Left renal pelvis (tissue), 4 donors: ENCODE measurements around the gene LAX1. TPM values are rescaled to one million over a fixed set of nuclear protein-coding genes. Genes with fewer than 3 reads are reported as not detected.
"Not testable (repeated sequence)": the region's sequence is repeated elsewhere in the genome, so short reads cannot be mapped to it uniquely, and the experiment has no call there.

ENCODE experiments used
- DNase-seq, 4 donors: peaks; one replicate each; pipeline ENCODE4 v3.0.0-alpha.2; 2013; ENCODE audit warnings: low read depth in 4 of 4, low spot score in 3 of 4
- polyA plus RNA-seq, 4 donors: library from polyadenylated mRNA; unstranded; fragments of 120-200 nt; gene quantifications; one replicate each; pipeline ENCODE4 v1.2.1, GENCODE V29; 2013; ENCODE audit not compliant: insufficient read length in 4 of 4

LAX1 gene
- polyA plus RNA-seq = under 1 TPM; 0.10 to 0.32 (median 0.12) TPM

- DNase-seq = no peak
Observed at GRCh38 chr1:203765029-203765837, at the start of gene LAX1. LAX1 (plus strand) TSS chr1:203765183; CDS start chr1:203765566, 383 bp downstream.

DNA sequence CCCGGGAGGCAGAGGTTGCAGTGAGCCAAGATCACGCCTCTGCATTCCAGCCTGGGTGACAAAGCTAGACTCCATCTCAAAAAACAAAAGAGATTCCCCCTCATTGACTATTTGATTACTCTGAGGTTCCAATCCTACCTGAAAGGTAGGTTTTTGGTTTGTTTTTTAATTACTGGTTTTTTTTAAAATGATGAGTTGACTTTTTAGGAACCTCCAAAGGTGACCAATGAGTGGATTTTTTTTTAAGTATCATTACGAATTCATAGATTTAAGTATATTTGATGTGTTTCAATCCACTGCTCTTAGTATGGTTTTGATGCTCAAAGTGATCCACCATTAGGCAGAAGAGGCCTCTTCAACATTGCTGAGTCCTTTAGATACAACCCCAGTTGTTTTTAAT, 47.9 kb upstream of the LAX1 start:
- no peak for DNase-seq

- peak in 1 of 4 donors; percentile 9 for DNase-seq
Observed at GRCh38 chr1:203720242-203720641, 44.7 kb upstream of the LAX1 start.

DNA sequence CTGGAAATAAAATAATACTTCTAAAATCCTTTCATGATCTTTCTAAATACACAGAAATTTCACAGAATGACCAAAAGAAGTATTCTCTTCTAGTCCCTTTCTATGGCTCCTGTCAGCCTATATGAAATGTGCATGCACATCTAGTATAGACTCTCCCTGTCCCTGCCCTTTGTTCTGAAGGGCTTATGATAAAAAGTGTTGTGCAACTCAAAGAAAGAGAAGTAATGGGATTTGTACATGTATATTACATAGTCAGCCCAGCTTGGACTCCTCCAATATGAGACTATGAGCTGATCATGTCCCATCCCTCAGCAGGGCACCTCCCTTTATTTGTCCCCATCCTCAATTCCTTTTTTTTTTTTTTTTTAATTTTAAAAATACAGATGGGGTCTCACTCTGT, 42.1 kb upstream of the LAX1 start:
- DNase-seq = no peak

- DNase-seq = no peak
Observed at GRCh38 chr1:203726417-203726867, 38.5 kb upstream of the LAX1 start.

DNA sequence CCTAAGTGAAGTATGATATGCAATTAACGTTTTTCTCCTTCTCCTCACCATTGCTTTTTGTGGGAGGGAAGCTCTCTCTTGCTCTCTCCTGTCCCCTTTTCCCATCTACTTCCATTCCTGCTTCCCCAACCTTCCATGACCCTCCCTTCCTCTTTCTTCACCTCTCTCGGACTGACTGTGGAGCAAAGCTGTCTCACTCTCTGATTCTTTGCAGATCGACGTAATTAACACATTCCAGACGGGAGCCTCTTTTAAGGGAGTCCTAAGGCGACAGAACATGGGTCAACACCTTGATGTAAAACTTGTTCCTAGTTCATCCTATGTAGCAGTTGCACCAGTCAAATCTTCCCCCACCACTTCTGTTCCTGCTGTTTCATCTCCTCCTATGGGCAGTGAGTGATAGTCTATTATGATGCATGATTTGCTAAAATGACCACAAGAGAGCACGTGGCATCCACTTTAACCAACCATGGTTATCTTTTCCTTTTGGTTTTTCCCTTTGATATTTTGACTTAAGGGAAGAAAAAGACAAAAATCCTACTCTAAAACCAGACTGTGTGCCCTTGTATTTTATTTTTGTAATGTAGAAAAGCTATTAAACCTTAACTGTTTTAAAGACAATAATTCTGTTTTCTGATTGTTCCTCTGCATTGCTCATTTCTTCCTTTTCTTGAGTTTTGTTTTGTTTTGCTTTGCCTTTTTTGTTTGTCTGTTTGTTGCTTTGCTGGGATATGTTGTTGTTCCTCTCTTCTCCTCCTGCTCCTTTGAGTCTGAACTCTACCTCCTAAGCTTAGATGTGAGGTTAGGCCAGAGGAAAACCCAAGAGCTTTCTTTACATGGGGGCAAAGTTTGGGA, 31.7 kb upstream of the LAX1 start:
- DNase-seq = no peak

DNA sequence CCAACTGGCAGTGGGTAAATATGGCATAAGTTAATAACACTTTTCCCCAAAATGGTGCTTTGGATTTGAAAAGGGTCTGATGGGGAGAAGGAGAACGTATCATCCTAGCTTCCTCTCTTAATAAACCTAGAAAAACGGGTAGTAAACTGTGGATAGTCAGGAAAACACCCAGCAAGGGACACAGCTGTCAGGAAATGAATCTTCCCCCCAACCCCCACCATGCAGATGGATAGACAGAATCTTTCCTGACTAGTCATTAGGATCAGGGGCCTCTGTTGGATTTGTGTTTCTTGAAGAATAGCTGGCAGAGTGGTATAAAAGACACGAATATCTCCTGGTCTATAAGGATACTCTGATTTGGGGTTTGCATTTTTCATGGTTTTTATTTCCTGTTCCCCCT, 22.5 kb upstream of the LAX1 start:
- DNase-seq = no peak

GRCh38 chr1:203743091-203743571, 21.9 kb upstream of the LAX1 start:
- DNase-seq = no peak

- DNase-seq = no peak
Observed at GRCh38 chr1:203744075-203744972, 20.7 kb upstream of the LAX1 start.

DNA sequence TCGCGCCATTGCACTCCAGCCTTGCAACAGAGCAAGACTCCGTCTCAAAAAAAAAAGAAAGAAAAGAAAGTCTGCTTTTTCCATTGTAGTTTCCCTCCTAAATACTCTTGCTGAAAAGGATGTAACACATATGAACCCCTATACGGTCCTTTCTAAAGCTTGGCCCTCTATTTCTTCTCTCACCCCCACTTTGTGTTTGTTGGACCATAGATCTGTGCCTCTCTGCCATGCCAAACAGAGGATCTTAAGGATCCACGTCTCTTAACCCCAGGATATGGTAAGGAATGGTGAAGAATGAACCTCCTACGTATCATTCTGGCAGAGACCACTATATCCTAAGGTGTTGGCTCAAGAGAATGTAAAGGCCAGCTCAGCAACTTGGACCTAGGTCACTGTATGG, 18.7 kb upstream of the LAX1 start:
- no peak for DNase-seq

DNA sequence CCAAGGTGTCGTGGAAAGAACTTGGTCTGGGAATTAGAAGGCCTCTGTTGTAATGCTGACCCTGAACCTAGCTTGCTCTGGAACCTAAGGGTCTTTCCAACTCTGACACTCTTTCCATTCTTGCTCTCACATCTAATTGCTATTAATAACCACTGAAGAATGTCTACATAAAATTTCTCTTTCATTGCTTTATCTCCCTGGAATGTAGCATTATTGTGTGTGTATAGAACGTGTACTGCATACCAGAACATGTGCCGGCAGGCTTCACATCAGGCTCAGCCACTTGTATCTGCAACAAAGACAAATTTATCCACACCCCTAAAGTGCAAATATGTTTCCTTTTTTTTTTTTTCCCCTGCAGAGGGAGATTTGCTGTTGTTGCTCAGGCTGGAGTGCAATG, 13.9 kb upstream of the LAX1 start:
- DNase-seq = no peak

DNA sequence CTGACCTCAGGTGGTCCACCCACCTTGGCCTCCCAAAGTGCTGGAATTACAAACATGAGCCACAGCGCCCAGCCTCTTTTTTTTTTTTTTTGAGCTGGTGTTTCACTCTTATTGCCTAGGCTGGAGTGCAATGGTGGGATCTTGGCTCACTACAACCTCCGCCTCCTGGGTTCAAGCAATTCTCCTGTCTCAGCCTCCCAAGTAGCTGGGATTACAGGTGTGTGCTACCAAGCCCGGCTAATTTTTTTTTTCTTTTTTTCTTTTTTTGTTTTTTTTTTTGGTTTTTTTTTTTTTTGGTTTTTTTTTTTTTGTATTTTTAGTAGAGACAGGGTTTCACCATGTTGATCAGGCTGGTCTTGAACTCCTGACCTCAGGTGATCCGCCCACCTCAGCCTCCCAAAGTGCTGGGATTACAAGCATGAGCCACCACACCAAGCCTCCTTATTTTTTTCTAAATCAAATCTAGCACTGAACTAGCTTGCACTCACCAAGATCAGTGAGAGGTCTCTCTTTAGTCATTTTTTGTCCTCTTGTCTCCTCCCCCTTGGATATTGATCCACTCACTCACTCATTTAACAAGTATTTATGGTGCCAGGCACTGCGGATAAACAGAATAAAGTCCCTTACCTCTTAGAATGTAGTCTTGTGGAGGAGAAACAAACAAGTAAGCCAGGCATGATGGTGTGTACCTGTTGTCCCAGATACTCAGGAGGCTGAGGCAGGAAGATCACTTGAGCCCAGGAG, 13.2 kb upstream of the LAX1 start:
- not testable (repeated sequence) for DNase-seq

DNA sequence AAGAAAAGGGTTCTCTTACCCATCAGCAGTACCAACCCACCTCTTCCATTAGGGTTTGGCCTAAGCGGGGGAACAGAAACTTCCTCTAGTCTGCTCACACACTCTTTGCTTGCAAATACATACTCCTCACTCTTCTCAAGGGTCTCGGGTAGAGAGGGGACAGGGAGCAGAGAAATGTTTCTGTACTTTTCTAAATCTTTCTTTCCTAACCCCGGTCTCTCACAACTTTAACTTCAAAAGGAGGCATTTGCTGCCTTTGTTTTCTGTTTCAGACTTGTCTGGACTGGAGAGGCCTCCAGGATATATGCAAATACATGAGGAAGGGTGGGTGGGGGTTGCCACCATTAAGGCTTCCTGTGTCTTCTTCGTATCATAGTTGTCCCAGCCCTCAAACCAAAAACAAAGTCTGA, 10.5 kb upstream of the LAX1 start:
- no peak for DNase-seq

GRCh38 chr1:203756036-203756435, 8.9 kb upstream of the LAX1 start:
- no peak for DNase-seq

DNA sequence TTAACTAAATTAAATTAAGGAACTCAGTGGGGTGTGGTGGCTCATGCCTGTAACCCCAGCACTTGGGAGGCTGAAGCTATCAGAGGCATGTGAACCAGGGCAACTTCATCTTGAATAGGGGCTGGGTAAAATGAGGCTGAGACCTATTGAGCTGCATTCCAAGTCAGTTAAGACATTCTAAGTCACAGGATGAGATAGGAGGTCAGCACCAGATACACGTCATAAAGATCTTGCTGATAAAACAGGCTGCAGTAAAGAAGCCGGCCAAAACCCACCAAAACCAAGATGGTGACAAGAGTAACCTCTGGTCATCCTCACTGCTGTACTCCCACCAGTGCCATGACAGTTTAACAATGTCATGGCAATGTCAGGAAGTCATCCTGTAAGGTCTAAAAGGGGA, 6.2 kb upstream of the LAX1 start:
- DNase-seq = not testable (repeated sequence)

DNA sequence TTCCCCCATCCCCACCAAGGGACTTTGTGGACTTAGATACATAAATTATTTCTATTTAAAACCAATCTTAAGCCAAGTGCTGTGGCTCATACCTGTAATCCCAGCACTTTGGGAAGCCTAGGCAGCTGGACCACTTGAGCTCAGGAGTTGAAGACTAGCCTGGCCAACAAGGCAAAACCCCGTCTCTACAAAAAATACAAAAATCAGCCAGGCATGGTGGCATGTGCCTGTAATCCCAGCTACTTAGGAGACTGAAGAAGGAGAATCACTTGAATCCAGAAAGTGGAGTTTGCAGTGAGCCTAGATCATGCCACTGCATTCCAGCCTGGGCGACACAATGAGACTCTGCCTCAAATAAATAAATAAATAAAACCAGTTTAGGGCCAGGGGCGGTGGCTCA, 4.5 kb upstream of the LAX1 start:
- no peak for DNase-seq

GRCh38 chr1:203761958-203762357, 3.0 kb upstream of the LAX1 start:
- not testable (repeated sequence) for DNase-seq

DNA sequence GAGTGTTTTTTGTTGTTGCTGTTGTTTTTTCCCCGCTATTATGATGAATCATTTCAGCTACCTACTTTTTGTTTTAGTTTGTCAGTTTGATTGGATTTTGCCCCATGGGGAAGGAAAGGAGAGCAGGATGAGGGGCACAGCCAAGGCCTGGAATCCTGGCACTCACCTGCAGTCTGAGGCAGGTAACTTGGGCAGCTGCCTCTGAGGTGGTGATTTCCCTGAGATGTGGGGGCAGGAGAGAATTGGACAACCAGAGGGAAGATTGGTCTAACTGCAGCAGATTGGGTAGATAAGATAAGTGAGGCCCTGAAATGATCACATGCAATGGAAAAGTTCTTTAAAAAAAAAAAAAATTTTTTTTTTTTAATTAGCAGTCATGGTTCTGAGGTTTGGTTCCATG, 1.5 kb upstream of the LAX1 start:
- no peak for DNase-seq

GRCh38 chr1:203764105-203765028, 616 bp upstream of the LAX1 start:
- no peak for DNase-seq
